ENCODE measurements around the gene CCDC68. TPM values are rescaled to one million over a fixed set of nuclear protein-coding genes. Genes with fewer than 3 reads are reported as not detected.

Gene CCDC68
- total and polyA plus RNA-seq, 2 of the 4 experiments (the other 2 are of a cell fraction): 0.46 to 0.54 TPM

GRCh38 chr18:55007602-55008001 lies 48.3 kb upstream of the CCDC68 start:
- H3K18ac ChIP-seq (ENCODE audit: low read depth, low read length): no peak overlapping the region
- no peak overlapping the region for H3K4me3 ChIP-seq (ENCODE audit: insufficient read depth, low read depth, low read length)
- no peak overlapping the region for H3K14ac ChIP-seq (replicated peaks; ENCODE audit: low read depth, low read length)
- no peak overlapping the region for H3K56ac ChIP-seq (ENCODE audit: extremely low read depth, insufficient read depth, low read length)
- H3K4ac ChIP-seq (ENCODE audit: low read depth, low read length): no peak overlapping the region
- no peak overlapping the region for H3K23ac ChIP-seq (ENCODE audit: low read depth, low read length)
- no peak overlapping the region for H4K8ac ChIP-seq (ENCODE audit: low read depth in 2 of 2, low read length in 2 of 2)
- H4K91ac ChIP-seq (ENCODE audit: insufficient read depth, low read depth, low read length): no peak overlapping the region
- H4K20me1 ChIP-seq (ENCODE audit: insufficient read depth, low read length): no peaks in the 10 kb centered on the region
- H3K4me1 ChIP-seq (ENCODE audit: control insufficient read depth, insufficient read depth, low read length): no peaks in the 10 kb centered on the region
- no peak overlapping the region for H2AFZ ChIP-seq (replicated peaks; ENCODE audit: low read length, poor library complexity)
- BruUV-seq (replicated peaks): no TSS peak
- H3K4me2 ChIP-seq (ENCODE audit: low read depth, low read length): no peak overlapping the region
- H2BK120ac ChIP-seq (ENCODE audit: low read depth, low read length): no peak overlapping the region
- dilution Hi-C loops (cut with HindIII; ENCODE audit: low sequenced_read_pairs, unreplicated experiment) (no loop called here), intact Hi-C loops (cut with micrococcal nuclease) (no loop called here), in situ Hi-C loops (cut with MboI; ENCODE audit: low sequenced_read_pairs) (no loop called here)
- H2BK5ac ChIP-seq (ENCODE audit: low read depth, low read length, poor library complexity, severe bottlenecking): no peak overlapping the region
- H3K9me1 ChIP-seq (ENCODE audit: insufficient read depth, low read length): no peaks in the 10 kb centered on the region
- DNase-seq (peak; percentile 13), ATAC-seq (ENCODE audit: low read depth) (peak; percentile 54)
- no peak overlapping the region for H4K5ac ChIP-seq (ENCODE audit: low read depth, low read length)
- ChIA-PET CTCF (interaction anchor here (0.7 kb wide), 1 partner anchor 135 kb away, joined by 4 read pairs; no protein-coding TSS in a partner anchor), POLR2A (ENCODE audit: unreplicated experiment) (no interaction called here)
- H2BK20ac ChIP-seq (ENCODE audit: low read depth, low read length): no peak overlapping the region
- H2AK9ac ChIP-seq (replicated peaks; ENCODE audit: low read depth, low read length, poor library complexity): no peak overlapping the region
- no peaks in the 10 kb centered on the region for H3K9me3 ChIP-seq (ENCODE audit: control insufficient read depth, insufficient read depth, low read length)
- H3K9ac ChIP-seq (ENCODE audit: low read depth, low read length): no peak overlapping the region
- H2AK5ac ChIP-seq (ENCODE audit: low read depth, low read length): no peak overlapping the region
- no peaks in the 10 kb centered on the region for H3K36me3 ChIP-seq (ENCODE audit: control insufficient read depth, insufficient read depth, low read length)
- no peak for TF ChIP-seq CTCF (conservative IDR thresholded peaks at IDR 0.05; ENCODE audit: low read depth, low read length)
- no peak for TF ChIP-seq BHLHE40 (IDR thresholded peaks at IDR 0.05; ENCODE audit: low read depth, low read length)
- no peak for TF ChIP-seq CEBPB (IDR thresholded peaks at IDR 0.05; ENCODE audit: low read depth, low read length)
- no peak for TF ChIP-seq POLR2A (IDR thresholded peaks at IDR 0.05; ENCODE audit: low read depth, low read length)
- TF ChIP-seq RAD21 (IDR thresholded peaks at IDR 0.05; ENCODE audit: low read length): no peak
- TF ChIP-seq CHD1 (IDR thresholded peaks at IDR 0.05; ENCODE audit: low read depth, low read length): no peak
- no peak for TF ChIP-seq RFX5 (IDR thresholded peaks at IDR 0.05; ENCODE audit: low read depth, low read length)
- TF ChIP-seq ELK1 (IDR thresholded peaks at IDR 0.05; ENCODE audit: borderline replicate concordance, low read depth, low read length): no peak
- no peak for TF ChIP-seq NFE2L2 (IDR thresholded peaks at IDR 0.05; ENCODE audit: low read depth, low read length)
- TF ChIP-seq SMC3 (IDR thresholded peaks at IDR 0.05; ENCODE audit: low read depth, low read length): no peak
- no peak for TF ChIP-seq USF2 (IDR thresholded peaks at IDR 0.05; ENCODE audit: low read depth, low read length)
- no peak for TF ChIP-seq FOS (IDR thresholded peaks at IDR 0.05; ENCODE audit: low read depth, low read length)
- TF ChIP-seq MAZ (IDR thresholded peaks at IDR 0.05; ENCODE audit: borderline replicate concordance, low read depth, low read length): no peak
- no peak for TF ChIP-seq RCOR1 (IDR thresholded peaks at IDR 0.05; ENCODE audit: insufficient replicate concordance, low read length)
- no peak for TF ChIP-seq MAFK (IDR thresholded peaks at IDR 0.05; ENCODE audit: low read depth, low read length)
- no peak for TF ChIP-seq MXI1 (IDR thresholded peaks at IDR 0.05; ENCODE audit: borderline replicate concordance, low read depth, low read length)
- H3K79me1 ChIP-seq (ENCODE audit: low read depth in 1 of 2, low read length in 2 of 2): no peaks in the 10 kb centered on the region
- no peak overlapping the region for H2BK15ac ChIP-seq (ENCODE audit: low read depth, low read length)
- peaks cover 11% of the 10 kb centered on the region for H3K27me3 ChIP-seq (ENCODE audit: control insufficient read depth, insufficient read depth, low read length)
- H3K27ac ChIP-seq (ENCODE audit: insufficient read depth, low read length): no peak overlapping the region
- no CpG with 5 or more reads among the region's 4 CpGs for WGBS, 2 experiments (ENCODE audit: extremely low coverage in 2 of 2, insufficient read length in 1 of 2)

Measured in IMR-90 (cell line).